HepG2 (cell line): Measurements from ENCODE around the gene SAPCD1. TPM values are rescaled to one million over a fixed set of nuclear protein-coding genes. Genes with fewer than 3 reads are reported as not detected.

Experiments
- CSRNP1 ChIP-seq: sonication (generic); formaldehyde crosslinking; IDR thresholded peaks from 2 replicates; pipeline ENCODE4 v1.8.1; 2023; ENCODE audit warnings: mild to moderate bottlenecking, missing genetic modification reagents
- HNF1A ChIP-seq, 2 experiments: sonication (generic) in 1 of 2; formaldehyde crosslinking in 1 of 2; IDR thresholded peaks; 2 replicates each; pipeline versions ENCODE4 v1.4.0 to v1.6.1; 2016 to 2020; ENCODE audit warnings: borderline replicate concordance in 1 of 2, low read depth in 1 of 2, mild to moderate bottlenecking in 1 of 2, missing genetic modification reagents in 1 of 2
- KDM5A ChIP-seq: fragments of 200-600 bp; sonication (generic); IDR thresholded peaks from 2 replicates; pipeline ENCODE4 v1.7.0; 2018; ENCODE audit warnings: antibody characterized with exemption, mild to moderate bottlenecking, low read length, borderline replicate concordance
- NAIF1 ChIP-seq: sonication (generic); formaldehyde crosslinking; IDR thresholded peaks from 2 replicates; pipeline ENCODE4 v1.5.0; 2020; ENCODE audit warnings: mild to moderate bottlenecking, missing genetic modification reagents, borderline replicate concordance
- NFE2 ChIP-seq: sonication (generic); formaldehyde crosslinking; IDR thresholded peaks from 2 replicates; pipeline ENCODE4 v1.4.0; 2020; ENCODE audit warnings: missing genetic modification reagents
- PITX1 ChIP-seq: sonication (generic); formaldehyde crosslinking; IDR thresholded peaks from 2 replicates; pipeline ENCODE4 v1.5.1; 2020; ENCODE audit warnings: mild to moderate bottlenecking, missing genetic modification reagents
- PREB ChIP-seq: sonication (generic); formaldehyde crosslinking; IDR thresholded peaks from 2 replicates; pipeline ENCODE4 v1.4.0; 2020; ENCODE audit warnings: missing genetic modification reagents
- RCOR2 ChIP-seq: IDR thresholded peaks from 2 replicates; pipeline ENCODE4 v1.6.1; 2016; ENCODE audit warnings: missing biosample characterization, missing genetic modification reagents
- REL ChIP-seq: sonication (generic); formaldehyde crosslinking; conservative IDR thresholded peaks from 2 replicates; pipeline ENCODE4 v1.8.0; 2022; ENCODE audit warnings: mild to moderate bottlenecking, missing genetic modification reagents, moderate library complexity
- ZBTB25 ChIP-seq: IDR thresholded peaks from 2 replicates; pipeline ENCODE4 v1.6.1; 2018; ENCODE audit warnings: missing genetic modification reagents
- ZKSCAN8 ChIP-seq: IDR thresholded peaks from 2 replicates; pipeline ENCODE4 v1.6.1; 2016; ENCODE audit warnings: borderline replicate concordance, missing genetic modification reagents, missing compliant biosample characterization
- ZMYM3 ChIP-seq: sonication (generic); formaldehyde crosslinking; IDR thresholded peaks from 2 replicates; pipeline ENCODE4 v1.5.1; 2020; ENCODE audit warnings: mild to moderate bottlenecking, missing genetic modification reagents
- ZNF225 ChIP-seq: sonication (generic); formaldehyde crosslinking; IDR thresholded peaks from 2 replicates; pipeline ENCODE4 v1.4.0; 2020; ENCODE audit warnings: mild to moderate bottlenecking, missing genetic modification reagents
- ZNF335 ChIP-seq: sonication (generic); formaldehyde crosslinking; IDR thresholded peaks from 2 replicates; pipeline ENCODE4 v1.4.0; 2020; ENCODE audit warnings: missing genetic modification reagents
- ZNF350 ChIP-seq: sonication (generic); formaldehyde crosslinking; IDR thresholded peaks from 2 replicates; pipeline ENCODE4 v1.4.0; 2020; ENCODE audit warnings: mild to moderate bottlenecking, low read depth, missing genetic modification reagents, borderline replicate concordance
- ZNF747 ChIP-seq: sonication (generic); formaldehyde crosslinking; IDR thresholded peaks from 2 replicates; pipeline ENCODE4 v1.8.1; 2023; ENCODE audit warnings: missing genetic modification reagents, mild to moderate bottlenecking, borderline replicate concordance
- ZNF879 ChIP-seq: sonication (generic); formaldehyde crosslinking; IDR thresholded peaks from 2 replicates; pipeline ENCODE4 v1.8.1; 2023; ENCODE audit warnings: missing genetic modification reagents
- polyA plus RNA-seq, 8 experiments: library from polyadenylated mRNA; depleted of rRNA in 3 of 8; stranded (reverse) in 7 of 8; unstranded in 1 of 8; fragments of >200 nt; fragmentation: Illumina TruSeq in 4 of 8; extraction: Trizol in 4 of 8; gene quantifications; 2 replicates each; pipeline versions ENCODE4 v1.2.1 to v1.2.3, GENCODE V29; 2011 to 2016; ENCODE audit warnings: low read depth in 4 of 8, missing spikeins in 1 of 8, mixed read lengths in 1 of 8; ENCODE audit not compliant: insufficient read depth in 1 of 8
- total RNA-seq, 5 experiments: library from RNA; depleted of rRNA; stranded (reverse); fragments of >200 nt; fragmentation: Illumina TruSeq; extraction: Trizol; gene quantifications; 2 replicates each; pipeline ENCODE4 v1.2.3, GENCODE V29; 2016; ENCODE audit warnings: low read depth in 1 of 5

Gene SAPCD1
- total and polyA plus RNA-seq, 2 of the 13 experiments (the other 11 are each of a cell fraction or from before 2014, with no cell fraction given) = 2.5 to 3.9 TPM

- TF ChIP-seq PREB (CRISPR knock-in tag) (peak; percentile 94; the same call in 1 of the 2 replicates), ZNF747 (peak; percentile 94), ZNF350 (CRISPR knock-in tag) (no peak; the same call in 1 of the 2 replicates), HNF1A (IDR thresholded peaks at IDR 0.05; ENCODE audit: low read depth) (no peak), HNF1A (CRISPR knock-in tag; IDR thresholded peaks at IDR 0.05; ENCODE audit: borderline replicate concordance) (peak; percentile 92), KDM5A (peak; percentile 49; the same call in 1 of the 2 replicates), NAIF1 (CRISPR knock-in tag) (peak; percentile 92), ZBTB25 (CRISPR knock-in tag) (peak; percentile 77), ZKSCAN8 (CRISPR knock-in tag) (no peak), ZNF225 (peak; percentile 77; the same call in 1 of the 2 replicates), REL (CRISPR knock-in tag) (peak; percentile 100), CSRNP1 (CRISPR knock-in tag) (peak; percentile 100), NFE2 (no peak), RCOR2 (CRISPR knock-in tag) (peak; percentile 60), ZNF335 (CRISPR knock-in tag) (peak; percentile 91), PITX1 (CRISPR knock-in tag) (peak; percentile 61; the same call in 1 of the 2 replicates), ZNF879 (CRISPR knock-in tag) (peak; percentile 97), ZMYM3 (CRISPR knock-in tag) (no peak; the same call in 1 of the 2 replicates)
Measured at GRCh38 chr6:31739639-31740396, 22.6 kb upstream of the SAPCD1 start, which contains the start of gene MSH5 (continued).
